Uterus (tissue), 4 donors: ENCODE data around the gene ROBO2. TPM values are rescaled to one million over a fixed set of nuclear protein-coding genes. Genes with fewer than 3 reads are reported as not detected.

Experiments used
- DNase-seq, 2 donors: peaks; one replicate each; pipeline ENCODE4 v3.0.0-alpha.2; 2019 to 2020
- H3K27ac ChIP-seq, 2 donors: fragments of 200-600 bp; sonication (generic); 1 replicate in 1 of 2; 2 replicates in 1 of 2; pipeline ENCODE4 v1.5.1; 2016 to 2018
- H3K27me3 ChIP-seq, 2 donors: fragments of 200-600 bp; sonication (generic); one replicate each; pipeline ENCODE4 v1.5.1; 2018 to 2019; ENCODE audit warnings: control low read depth in 1 of 2
- H3K36me3 ChIP-seq, 2 donors: fragments of 200-600 bp; sonication (generic); one replicate each; pipeline ENCODE4 v1.5.1; 2019; ENCODE audit warnings: control low read depth in 1 of 2
- H3K4me1 ChIP-seq, 2 donors: fragments of 200-600 bp; sonication (generic); one replicate each; pipeline ENCODE4 v1.5.1; 2018 to 2019; ENCODE audit warnings: control low read depth in 1 of 2
- H3K4me3 ChIP-seq, 2 donors: fragments of 200-600 bp; sonication (generic); 1 replicate in 1 of 2; 2 replicates in 1 of 2; pipeline ENCODE4 v1.5.1; 2018 to 2019; ENCODE audit warnings: mild to moderate bottlenecking in 1 of 2
- H3K9me3 ChIP-seq, 2 donors: fragments of 200-600 bp; sonication (generic); one replicate each; pipeline ENCODE4 v1.5.1; 2019; ENCODE audit warnings: control low read depth in 1 of 2
- CTCF ChIP-seq, 4 experiments: fragments of 200-600 bp in 2 of 4; fragments of 450-650 bp in 2 of 4; sonication (generic) in 2 of 4; IDR thresholded peaks; one replicate each; pipeline ENCODE4 v1.5.1; 2016 to 2019; ENCODE audit warnings: antibody characterized with exemption in 4 of 4, mild to moderate bottlenecking in 2 of 4, moderate library complexity in 1 of 4
- POLR2A ChIP-seq, 2 donors: fragments of 450-650 bp; IDR thresholded peaks; one replicate each; pipeline ENCODE4 v1.6.1; 2016; ENCODE audit warnings: antibody characterized with exemption in 2 of 2, mild to moderate bottlenecking in 1 of 2, moderate library complexity in 1 of 2
- intact Hi-C: fragments of 100-400 bp; cut with DNase I; formaldehyde crosslinking; loops from one replicate; pipeline ENCODE4 v1.15.1; 2023; ENCODE audit warnings: low total_unique reads
- total RNA-seq, 4 donors: library from RNA; depleted of rRNA in 3 of 4; stranded (reverse); fragments of >200 nt in 3 of 4; gene quantifications; one replicate each; pipeline versions ENCODE4 v1.1.0 to v1.2.4, GENCODE V29; 2014 to 2023
- donor health status: DM: yes; HTN: yes; CAD: no.

Gene ROBO2
- total RNA-seq, 4 donors from 2014 or later, result 0.26 to 51.3 (median 0.49) TPM; not detected in 1

GRCh38 chr3:77125966-77126365, 86.1 kb downstream of the ROBO2 start:
- no peak for DNase-seq
- Histone ChIP-seq H3K27me3 (no peaks in the 10 kb centered on the region), H3K36me3 (no peaks in the 10 kb centered on the region), H3K9me3 (no peaks in the 10 kb centered on the region), H3K4me1 (no peaks in the 10 kb centered on the region), H3K4me3 (no peak overlapping the region), H3K27ac (no peak overlapping the region)
- intact Hi-C loops, result no loop called here
- no peak for TF ChIP-seq CTCF (IDR thresholded peaks at IDR 0.05)
- TF ChIP-seq POLR2A (IDR thresholded peaks at IDR 0.05), result no peak

- TF ChIP-seq CTCF (IDR thresholded peaks at IDR 0.05), result no peak
- no peak for TF ChIP-seq POLR2A (IDR thresholded peaks at IDR 0.05)
- intact Hi-C loops, result no loop called here
- DNase-seq, result no peak
- Histone ChIP-seq H3K27me3 (no peaks in the 10 kb centered on the region), H3K9me3 (no peaks in the 10 kb centered on the region), H3K27ac (no peak overlapping the region), H3K36me3 (no peaks in the 10 kb centered on the region), H3K4me1 (no peaks in the 10 kb centered on the region), H3K4me3 (no peak overlapping the region)
Measured at GRCh38 chr3:77134769-77135168, 94.9 kb downstream of the ROBO2 start.

GRCh38 chr3:77137559-77137958, 97.7 kb downstream of the ROBO2 start:
- intact Hi-C loops, result no loop called here
- Histone ChIP-seq H3K4me3 (no peak overlapping the region), H3K27ac (no peak overlapping the region), H3K27me3 (no peaks in the 10 kb centered on the region), H3K36me3 (no peaks in the 10 kb centered on the region), H3K9me3 (no peaks in the 10 kb centered on the region), H3K4me1 (no peaks in the 10 kb centered on the region)
- DNase-seq, result no peak
- TF ChIP-seq CTCF (IDR thresholded peaks at IDR 0.05), result no peak

- H3K4me3 ChIP-seq, result no peak overlapping the region
- no peaks in the 10 kb centered on the region for H3K4me1 ChIP-seq
- intact Hi-C loops, result no loop called here
- TF ChIP-seq CTCF (IDR thresholded peaks at IDR 0.05), result no peak
- TF ChIP-seq POLR2A (IDR thresholded peaks at IDR 0.05), result no peak
- no peaks in the 10 kb centered on the region for H3K27me3 ChIP-seq
- no peaks in the 10 kb centered on the region for H3K9me3 ChIP-seq
- H3K27ac ChIP-seq, result no peak overlapping the region
- no peak for DNase-seq
- H3K36me3 ChIP-seq, result no peaks in the 10 kb centered on the region
Measured at GRCh38 chr3:77139624-77140023, 99.7 kb downstream of the ROBO2 start.

GRCh38 chr3:77141423-77141822, 101.5 kb downstream of the ROBO2 start:
- H3K4me3 ChIP-seq, result no peak overlapping the region
- no peak overlapping the region for H3K27ac ChIP-seq
- TF ChIP-seq CTCF (IDR thresholded peaks at IDR 0.05) (no peak), POLR2A (IDR thresholded peaks at IDR 0.05) (no peak)
- H3K4me1 ChIP-seq, result no peaks in the 10 kb centered on the region
- H3K9me3 ChIP-seq, result no peaks in the 10 kb centered on the region
- no peaks in the 10 kb centered on the region for H3K27me3 ChIP-seq
- intact Hi-C loops, result no loop called here
- no peaks in the 10 kb centered on the region for H3K36me3 ChIP-seq
- DNase-seq, result no peak
